ENCODE results near the gene TRNT1. TPM values are rescaled to one million over a fixed set of nuclear protein-coding genes. Genes with fewer than 3 reads are reported as not detected.

Gene TRNT1
- total RNA-seq, 1 donor: 22.4 TPM

- TF ChIP-seq CTCF (IDR thresholded peaks at IDR 0.05; ENCODE audit: extremely low read depth, low read depth, low read length): no peak
- no peaks in the 10 kb centered on the region for H4K20me1 ChIP-seq (ENCODE audit: insufficient read depth, low read length)
- H3K27me3 ChIP-seq (ENCODE audit: insufficient read depth, low read length): no peaks in the 10 kb centered on the region
Measured at GRCh38 chr3:3101660-3102458, 24.9 kb upstream of the TRNT1 start.

GRCh38 chr3:3102751-3103150, 24.0 kb upstream of the TRNT1 start:
- no peak overlapping the region for H3K27ac ChIP-seq (ENCODE audit: low read depth, low read length)
- H3K27me3 ChIP-seq (ENCODE audit: insufficient read depth, low read length): no peaks in the 10 kb centered on the region
- H3K4me3 ChIP-seq (ENCODE audit: insufficient read depth, low read length): no peak overlapping the region
- no peak overlapping the region for H3K4me2 ChIP-seq (ENCODE audit: insufficient read depth, low read length)
- no peak for DNase-seq (ENCODE audit: insufficient read length, low spot score, missing footprints)
- no peaks in the 10 kb centered on the region for H3K4me1 ChIP-seq (ENCODE audit: insufficient read depth, low read length)
- H3K9me3 ChIP-seq (ENCODE audit: low read depth, low read length): no peaks in the 10 kb centered on the region
- H2AFZ ChIP-seq (ENCODE audit: low read length): no peak overlapping the region
- no peaks in the 10 kb centered on the region for H4K20me1 ChIP-seq (ENCODE audit: insufficient read depth, low read length)
- TF ChIP-seq CTCF (IDR thresholded peaks at IDR 0.05; ENCODE audit: extremely low read depth, low read depth, low read length): no peak
- no peaks in the 10 kb centered on the region for H3K79me2 ChIP-seq (ENCODE audit: insufficient read depth, low read length)
- no peaks in the 10 kb centered on the region for H3K36me3 ChIP-seq (ENCODE audit: insufficient read depth, low read length)

More at GRCh38 chr3:3101660-3102458, 24.9 kb upstream of the TRNT1 start:
- DNase-seq (ENCODE audit: insufficient read length, low spot score, missing footprints): no peak
- H2AFZ ChIP-seq (ENCODE audit: low read length): no peak overlapping the region
- H3K9me3 ChIP-seq (ENCODE audit: low read depth, low read length): no peaks in the 10 kb centered on the region
- no peak overlapping the region for H3K27ac ChIP-seq (ENCODE audit: low read depth, low read length)
- H3K79me2 ChIP-seq (ENCODE audit: insufficient read depth, low read length): no peaks in the 10 kb centered on the region
- no peaks in the 10 kb centered on the region for H3K36me3 ChIP-seq (ENCODE audit: insufficient read depth, low read length)
- H3K4me1 ChIP-seq (ENCODE audit: insufficient read depth, low read length): no peaks in the 10 kb centered on the region
- H3K4me2 ChIP-seq (ENCODE audit: insufficient read depth, low read length): no peak overlapping the region
- H3K4me3 ChIP-seq (ENCODE audit: insufficient read depth, low read length): no peak overlapping the region

DNA sequence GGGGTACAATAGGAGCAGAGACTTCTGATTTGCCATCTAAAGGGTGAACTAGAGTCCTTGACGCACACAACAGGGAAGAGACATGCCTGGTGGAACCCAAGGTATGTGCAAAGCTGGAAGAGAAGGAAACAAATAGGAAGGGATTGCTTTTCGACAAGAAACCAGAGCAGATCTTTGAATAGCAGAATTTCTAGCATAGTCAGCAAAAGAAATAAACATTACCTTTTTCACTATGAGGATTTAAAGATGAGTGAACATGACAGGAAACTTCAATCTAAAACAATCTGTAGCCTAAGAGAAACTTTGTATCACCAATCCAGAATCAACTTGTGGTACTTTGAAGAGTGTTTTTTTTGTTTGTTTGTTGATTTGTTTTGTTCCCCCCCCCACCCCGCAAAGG, 21.5 kb upstream of the TRNT1 start:
- H3K4me2 ChIP-seq (ENCODE audit: insufficient read depth, low read length): no peak overlapping the region
- H3K27me3 ChIP-seq (ENCODE audit: insufficient read depth, low read length): no peaks in the 10 kb centered on the region
- no peaks in the 10 kb centered on the region for H3K79me2 ChIP-seq (ENCODE audit: insufficient read depth, low read length)
- H3K4me3 ChIP-seq (ENCODE audit: insufficient read depth, low read length): no peak overlapping the region
- no peak overlapping the region for H3K27ac ChIP-seq (ENCODE audit: low read depth, low read length)
- no peak for TF ChIP-seq CTCF (IDR thresholded peaks at IDR 0.05; ENCODE audit: extremely low read depth, low read depth, low read length)
- DNase-seq (ENCODE audit: insufficient read length, low spot score, missing footprints): no peak
- H2AFZ ChIP-seq (ENCODE audit: low read length): no peak overlapping the region
- H3K9me3 ChIP-seq (ENCODE audit: low read depth, low read length): no peaks in the 10 kb centered on the region
- no peaks in the 10 kb centered on the region for H3K4me1 ChIP-seq (ENCODE audit: insufficient read depth, low read length)
- no peaks in the 10 kb centered on the region for H4K20me1 ChIP-seq (ENCODE audit: insufficient read depth, low read length)
- H3K36me3 ChIP-seq (ENCODE audit: insufficient read depth, low read length): no peaks in the 10 kb centered on the region

DNA sequence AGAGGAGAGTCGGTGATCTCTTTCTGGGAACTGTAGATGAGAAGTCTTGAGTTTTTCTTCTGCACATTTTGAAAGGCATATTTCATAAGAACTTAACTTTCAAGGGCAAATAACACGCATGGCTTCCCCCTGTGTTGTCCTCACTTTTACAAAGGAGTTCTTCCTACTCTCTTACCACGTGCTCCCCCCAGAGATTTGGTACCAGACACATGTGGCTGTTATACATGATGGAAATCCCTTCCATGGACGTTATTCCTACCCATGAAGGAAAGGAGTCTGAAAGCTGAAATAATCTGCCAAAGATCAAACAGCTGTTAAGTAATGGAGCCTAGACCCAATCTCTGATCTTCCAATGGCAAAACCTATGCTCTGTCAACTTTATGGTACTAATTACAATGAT, 20.9 kb upstream of the TRNT1 start:
- DNase-seq (ENCODE audit: insufficient read length, low spot score, missing footprints): no peak
- no peak overlapping the region for H3K4me3 ChIP-seq (ENCODE audit: insufficient read depth, low read length)
- H3K4me1 ChIP-seq (ENCODE audit: insufficient read depth, low read length): no peaks in the 10 kb centered on the region
- no peak overlapping the region for H3K4me2 ChIP-seq (ENCODE audit: insufficient read depth, low read length)
- no peaks in the 10 kb centered on the region for H3K36me3 ChIP-seq (ENCODE audit: insufficient read depth, low read length)
- no peaks in the 10 kb centered on the region for H4K20me1 ChIP-seq (ENCODE audit: insufficient read depth, low read length)
- no peaks in the 10 kb centered on the region for H3K9me3 ChIP-seq (ENCODE audit: low read depth, low read length)
- H3K27me3 ChIP-seq (ENCODE audit: insufficient read depth, low read length): no peaks in the 10 kb centered on the region
- TF ChIP-seq CTCF (IDR thresholded peaks at IDR 0.05; ENCODE audit: extremely low read depth, low read depth, low read length): no peak
- H2AFZ ChIP-seq (ENCODE audit: low read length): no peak overlapping the region
- no peaks in the 10 kb centered on the region for H3K79me2 ChIP-seq (ENCODE audit: insufficient read depth, low read length)
- H3K27ac ChIP-seq (ENCODE audit: low read depth, low read length): no peak overlapping the region

Measured in osteoblast (primary cell).